HG03060 (cell line): ENCODE measurements around the gene ELAVL2.

Experiments used
- ATAC-seq: cut with Tn5 transposase; IDR thresholded peaks from one replicate; pipeline ENCODE4 v1.9.1; 2021; ENCODE audit warnings: low read depth, moderate number of reproducible peaks; ENCODE audit not compliant: unreplicated experiment

ELAVL2 gene

GRCh38 chr9:23822261-23823169, 3.5 kb downstream of the ELAVL2 start:
- no peak for ATAC-seq

GRCh38 chr9:23821375-23822181, 4.5 kb downstream of the ELAVL2 start:
- no peak for ATAC-seq

GRCh38 chr9:23820451-23821374, 5.3 kb downstream of the ELAVL2 start:
- ATAC-seq: no peak

- no peak for ATAC-seq
Observed at GRCh38 chr9:23819403-23819802, 6.6 kb downstream of the ELAVL2 start.

- no peak for ATAC-seq
Observed at GRCh38 chr9:23814243-23814642, 11.8 kb downstream of the ELAVL2 start.

- ATAC-seq: no peak
Observed at GRCh38 chr9:23812673-23813072, 13.4 kb downstream of the ELAVL2 start.

- ATAC-seq: no peak
Observed at GRCh38 chr9:23811633-23812032, 14.4 kb downstream of the ELAVL2 start.

GRCh38 chr9:23803216-23803615, 22.8 kb downstream of the ELAVL2 start:
- no peak for ATAC-seq

GRCh38 chr9:23801523-23801922, 24.5 kb downstream of the ELAVL2 start:
- ATAC-seq: no peak

- ATAC-seq: no peak
Observed at GRCh38 chr9:23799521-23799920, 26.5 kb downstream of the ELAVL2 start.

GRCh38 chr9:23798325-23798724, 27.7 kb downstream of the ELAVL2 start:
- ATAC-seq: no peak

- no peak for ATAC-seq
Observed at GRCh38 chr9:23796209-23796608, 29.8 kb downstream of the ELAVL2 start.

GRCh38 chr9:23790351-23791260, 35.4 kb downstream of the ELAVL2 start:
- ATAC-seq: no peak

- ATAC-seq: no peak
Observed at GRCh38 chr9:23789529-23790254, 36.3 kb downstream of the ELAVL2 start.

- ATAC-seq: no peak
Observed at GRCh38 chr9:23784962-23785361, 41.1 kb downstream of the ELAVL2 start.

GRCh38 chr9:23783509-23783908, 42.5 kb downstream of the ELAVL2 start:
- no peak for ATAC-seq

- no peak for ATAC-seq
Observed at GRCh38 chr9:23779220-23779619, 46.8 kb downstream of the ELAVL2 start.

GRCh38 chr9:23777328-23777727, 48.7 kb downstream of the ELAVL2 start:
- no peak for ATAC-seq

GRCh38 chr9:23775549-23775948, 50.5 kb downstream of the ELAVL2 start:
- ATAC-seq: no peak
